PC-3 (cell line): ENCODE measurements around the gene TXLNA. TPM values are rescaled to one million over a fixed set of nuclear protein-coding genes. Genes with fewer than 3 reads are reported as not detected.

ENCODE experiments used
- ATAC-seq: fragments of 200-7000 bp; cut with Tn5 transposase; 2 replicates; pipeline ENCODE4 v1.9.1; 2020; ENCODE audit warnings: mild to moderate bottlenecking, moderate library complexity
- BruUV-seq: library from RNA; stranded (reverse); fragments of 400-500 nt; replicated peaks from 2 replicates; lab custom pipeline; 2021; lab: Mats Ljungman, UMichigan
- CTCF ChIA-PET: fragments of 300-600 bp; sonication (Branson Sonifier 250); formaldehyde crosslinking; loops from one replicate; lab custom pipeline; 2022; ENCODE audit warnings: antibody characterized with exemption; lab: Charles Lee
- POLR2A ChIA-PET: fragments of 300-600 bp; sonication (Branson Sonifier 250); formaldehyde crosslinking; loops from one replicate; lab custom pipeline; 2022; ENCODE audit warnings: antibody characterized with exemption; ENCODE audit not compliant: unreplicated experiment; lab: Charles Lee
- DNase-seq: peaks from one replicate; pipeline ENCODE4 v3.0.0-alpha.2; 2015
- H2AFZ ChIP-seq: fragments of 300-600 bp; sonication (generic); 2 replicates; pipeline ENCODE4 v1.6.0; 2016; ENCODE audit warnings: antibody characterized with exemption, low read length
- H3F3A ChIP-seq: fragments of 300-600 bp; sonication (generic); one replicate; pipeline ENCODE4 v1.6.0; 2017; ENCODE audit warnings: antibody characterized with exemption, low read length, control low read depth, mild to moderate bottlenecking; ENCODE audit not compliant: unreplicated experiment
- H3K27ac ChIP-seq: fragments of 300-600 bp; sonication (generic); 2 replicates; pipeline ENCODE4 v1.5.1; 2016; ENCODE audit warnings: mild to moderate bottlenecking, low read length
- H3K27me3 ChIP-seq: fragments of 300-600 bp; sonication (generic); 2 replicates; pipeline ENCODE4 v1.6.1; 2016; ENCODE audit warnings: low read length, mixed read lengths
- H3K36me3 ChIP-seq: fragments of 300-600 bp; sonication (generic); 2 replicates; pipeline ENCODE4 v1.6.1; 2016; ENCODE audit warnings: low read depth, mixed run types, low read length, mixed read lengths
- H3K4me1 ChIP-seq: fragments of 300-600 bp; sonication (generic); 2 replicates; pipeline ENCODE4 v1.5.1; 2016; ENCODE audit warnings: low read length; ENCODE audit not compliant: insufficient read depth
- H3K4me2 ChIP-seq: fragments of 300-600 bp; sonication (generic); 2 replicates; pipeline ENCODE4 v1.6.0; 2016; ENCODE audit warnings: low read length
- H3K4me3 ChIP-seq: fragments of 300-600 bp; sonication (generic); 2 replicates; pipeline ENCODE4 v1.5.1; 2016; ENCODE audit warnings: mild to moderate bottlenecking, low read length, mixed read lengths
- H3K79me2 ChIP-seq: fragments of 300-600 bp; sonication (generic); 2 replicates; pipeline ENCODE4 v1.6.1; 2017; ENCODE audit warnings: low read length, mixed read lengths
- H3K9ac ChIP-seq: fragments of 300-600 bp; sonication (generic); 2 replicates; pipeline ENCODE4 v1.6.0; 2016; ENCODE audit warnings: mild to moderate bottlenecking, low read length
- H3K9me2 ChIP-seq: fragments of 300-600 bp; sonication (generic); replicated peaks from 2 replicates; pipeline ENCODE4 v1.6.1; 2016; ENCODE audit warnings: mixed run types, low read length, mixed read lengths
- H3K9me3 ChIP-seq: fragments of 300-600 bp; sonication (generic); 2 replicates; pipeline ENCODE4 v1.6.1; 2016; ENCODE audit warnings: low read length, mixed read lengths
- H4K20me1 ChIP-seq: fragments of 300-600 bp; sonication (generic); 2 replicates; pipeline ENCODE4 v1.6.1; 2016; ENCODE audit warnings: low read length, mixed read lengths
- EZH2 ChIP-seq: fragments of 300-600 bp; sonication (generic); IDR thresholded peaks from one replicate; pipeline ENCODE4 v1.6.1; 2017; ENCODE audit warnings: antibody characterized with exemption, mild to moderate bottlenecking, low read length; ENCODE audit not compliant: unreplicated experiment
- EZH2phosphoT487 ChIP-seq: fragments of 300-600 bp; sonication (generic); IDR thresholded peaks from 2 replicates; pipeline ENCODE4 v1.6.1; 2018; ENCODE audit warnings: mild to moderate bottlenecking, antibody characterized with exemption, low read length, borderline replicate concordance
- intact Hi-C: fragments of 100-400 bp; cut with micrococcal nuclease; formaldehyde crosslinking; loops from 2 replicates; pipeline ENCODE4 v1.9.0; 2023
- total RNA-seq: library from RNA; depleted of rRNA; stranded (reverse); fragments of >200 nt; gene quantifications from 2 replicates; pipeline ENCODE4 v1.2.3, GENCODE V29; 2014
- TF ChIP-seq, protein P1 (sequence below): fragments of 300-600 bp; sonication (generic); conservative IDR thresholded peaks from 2 replicates; pipeline ENCODE4 v1.5.1; 2017; ENCODE audit warnings: antibody characterized with exemption, low read depth, mild to moderate bottlenecking, low read length

Gene TXLNA
- total RNA-seq, 1 experiment from 2014 or later: 64.2 TPM

- intact Hi-C loops: loop anchor here (5.0 kb wide), 4 partner anchors 73 to 193 kb away; partner anchors contain the start of gene HDAC1
- Histone ChIP-seq H3K4me2 (no peak overlapping the region), H2AFZ (no peak overlapping the region), H3K4me3 (no peak overlapping the region), H3K27me3 (no peaks in the 10 kb centered on the region), H3K9me2 (no peaks in the 10 kb centered on the region), H3K9me3 (no peaks in the 10 kb centered on the region), H3K27ac (no peak overlapping the region), H3F3A (peaks cover 6% of the 10 kb centered on the region), H3K4me1 (peaks cover 48% of the 10 kb centered on the region), H4K20me1 (no peaks in the 10 kb centered on the region), H3K9ac (no peak overlapping the region), H3K79me2 (peaks cover 45% of the 10 kb centered on the region), H3K36me3 (peaks cover 17% of the 10 kb centered on the region; the same call in 1 of the 2 replicates)
- TF ChIP-seq, protein P1, sequence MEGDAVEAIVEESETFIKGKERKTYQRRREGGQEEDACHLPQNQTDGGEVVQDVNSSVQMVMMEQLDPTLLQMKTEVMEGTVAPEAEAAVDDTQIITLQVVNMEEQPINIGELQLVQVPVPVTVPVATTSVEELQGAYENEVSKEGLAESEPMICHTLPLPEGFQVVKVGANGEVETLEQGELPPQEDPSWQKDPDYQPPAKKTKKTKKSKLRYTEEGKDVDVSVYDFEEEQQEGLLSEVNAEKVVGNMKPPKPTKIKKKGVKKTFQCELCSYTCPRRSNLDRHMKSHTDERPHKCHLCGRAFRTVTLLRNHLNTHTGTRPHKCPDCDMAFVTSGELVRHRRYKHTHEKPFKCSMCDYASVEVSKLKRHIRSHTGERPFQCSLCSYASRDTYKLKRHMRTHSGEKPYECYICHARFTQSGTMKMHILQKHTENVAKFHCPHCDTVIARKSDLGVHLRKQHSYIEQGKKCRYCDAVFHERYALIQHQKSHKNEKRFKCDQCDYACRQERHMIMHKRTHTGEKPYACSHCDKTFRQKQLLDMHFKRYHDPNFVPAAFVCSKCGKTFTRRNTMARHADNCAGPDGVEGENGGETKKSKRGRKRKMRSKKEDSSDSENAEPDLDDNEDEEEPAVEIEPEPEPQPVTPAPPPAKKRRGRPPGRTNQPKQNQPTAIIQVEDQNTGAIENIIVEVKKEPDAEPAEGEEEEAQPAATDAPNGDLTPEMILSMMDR: no peak
- no peak for TF ChIP-seq EZH2phosphoT487
- TF ChIP-seq EZH2: no peak
- BruUV-seq: no TSS peak
- ChIA-PET CTCF (no interaction called here), POLR2A (no interaction called here)
- ATAC-seq (no peak), DNase-seq (no peak)
These were observed 39.5 kb downstream of the TXLNA start for GRCh38 chr1:32219022-32219421.

GRCh38 chr1:32220746-32221580 is 41.5 kb downstream of the TXLNA start:
- ChIA-PET CTCF (no interaction called here), POLR2A (no interaction called here)
- Histone ChIP-seq H3K4me3 (peak overlapping the region; percentile 86), H2AFZ (peak overlapping the region; percentile 60; the same call in 1 of the 2 replicates), H3K27me3 (no peaks in the 10 kb centered on the region), H3K9me2 (no peaks in the 10 kb centered on the region), H3K9ac (peak overlapping the region; percentile 98), H3K36me3 (peaks cover 22% of the 10 kb centered on the region), H4K20me1 (no peaks in the 10 kb centered on the region), H3F3A (peaks cover 6% of the 10 kb centered on the region), H3K9me3 (no peaks in the 10 kb centered on the region), H3K79me2 (peaks cover 55% of the 10 kb centered on the region), H3K4me2 (peak overlapping the region; percentile 93), H3K4me1 (peaks cover 36% of the 10 kb centered on the region), H3K27ac (peak overlapping the region; percentile 70; the same call in 1 of the 2 replicates)
- intact Hi-C loops: no loop called here
- TF ChIP-seq EZH2: no peak
- TF ChIP-seq, protein P1: no peak
- TF ChIP-seq EZH2phosphoT487: no peak
- BruUV-seq: no TSS peak
- no peak for ATAC-seq
- no peak for DNase-seq
